ENCODE results near the gene CLEC4C.
"Not testable (repeated sequence)": the region's sequence is repeated elsewhere in the genome, so short reads cannot be mapped to it uniquely, and the experiment has no call there.

DNA sequence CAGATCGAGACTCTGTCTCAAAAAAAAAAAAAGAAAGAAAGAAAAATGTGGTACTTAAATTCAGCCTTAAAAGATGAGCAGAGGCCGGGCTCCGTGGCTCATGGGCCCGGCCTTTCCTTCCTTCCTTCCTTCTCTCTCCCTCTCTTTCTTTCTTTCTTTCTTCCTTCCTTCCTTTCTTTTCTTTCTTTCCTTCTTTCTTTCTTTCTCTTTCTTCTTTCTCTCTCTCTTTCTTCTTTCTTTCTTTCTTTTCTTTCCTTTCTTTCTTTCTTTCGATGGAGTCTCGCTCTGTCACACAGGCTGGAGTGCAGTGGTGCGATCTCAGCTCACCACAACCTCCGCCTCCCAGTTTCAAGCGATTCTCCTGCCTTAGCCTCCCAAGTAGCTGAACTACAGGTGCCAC lies 36.3 kb upstream of the CLEC4C start:
- TF ChIP-seq, protein P1, sequence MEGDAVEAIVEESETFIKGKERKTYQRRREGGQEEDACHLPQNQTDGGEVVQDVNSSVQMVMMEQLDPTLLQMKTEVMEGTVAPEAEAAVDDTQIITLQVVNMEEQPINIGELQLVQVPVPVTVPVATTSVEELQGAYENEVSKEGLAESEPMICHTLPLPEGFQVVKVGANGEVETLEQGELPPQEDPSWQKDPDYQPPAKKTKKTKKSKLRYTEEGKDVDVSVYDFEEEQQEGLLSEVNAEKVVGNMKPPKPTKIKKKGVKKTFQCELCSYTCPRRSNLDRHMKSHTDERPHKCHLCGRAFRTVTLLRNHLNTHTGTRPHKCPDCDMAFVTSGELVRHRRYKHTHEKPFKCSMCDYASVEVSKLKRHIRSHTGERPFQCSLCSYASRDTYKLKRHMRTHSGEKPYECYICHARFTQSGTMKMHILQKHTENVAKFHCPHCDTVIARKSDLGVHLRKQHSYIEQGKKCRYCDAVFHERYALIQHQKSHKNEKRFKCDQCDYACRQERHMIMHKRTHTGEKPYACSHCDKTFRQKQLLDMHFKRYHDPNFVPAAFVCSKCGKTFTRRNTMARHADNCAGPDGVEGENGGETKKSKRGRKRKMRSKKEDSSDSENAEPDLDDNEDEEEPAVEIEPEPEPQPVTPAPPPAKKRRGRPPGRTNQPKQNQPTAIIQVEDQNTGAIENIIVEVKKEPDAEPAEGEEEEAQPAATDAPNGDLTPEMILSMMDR (IDR thresholded peaks at IDR 0.05) = not testable (repeated sequence)
- not testable (repeated sequence) for TF ChIP-seq EZH2 (IDR thresholded peaks at IDR 0.05; ENCODE audit: borderline replicate concordance, insufficient read depth, low read depth, low read length, poor library complexity, severe bottlenecking)

All from B cell (primary cell).